Calu3 (cell line): ENCODE results near the gene SCP2D1. TPM values are rescaled to one million over a fixed set of nuclear protein-coding genes. Genes with fewer than 3 reads are reported as not detected.

ENCODE experiments used
- BruUV-seq: library from RNA; stranded (reverse); fragments of 400-500 nt; replicated peaks from 2 replicates; lab custom pipeline; 2021; lab: Mats Ljungman, UMichigan
- CTCF ChIA-PET: fragments of 300-600 bp; sonication (Branson Sonifier 250); formaldehyde crosslinking; loops from one replicate; lab custom pipeline; 2022; ENCODE audit warnings: antibody characterized with exemption; lab: Charles Lee
- DNase-seq: peaks from one replicate; pipeline ENCODE4 v3.0.0; 2022
- H3K27ac Mint-ChIP-seq: one replicate; pipeline ENCODE4 v1.8.0; 2022; ENCODE audit warnings: mixed read lengths; ENCODE audit not compliant: unreplicated experiment
- H3K27me3 Mint-ChIP-seq: one replicate; pipeline ENCODE4 v1.8.0; 2022; ENCODE audit warnings: mixed read lengths; ENCODE audit not compliant: unreplicated experiment
- H3K36me3 Mint-ChIP-seq: one replicate; pipeline ENCODE4 v1.8.0; 2022; ENCODE audit warnings: mild to moderate bottlenecking, moderate library complexity, mixed read lengths; ENCODE audit not compliant: insufficient read depth, unreplicated experiment
- H3K4me1 Mint-ChIP-seq: one replicate; pipeline ENCODE4 v1.8.0; 2022; ENCODE audit warnings: mild to moderate bottlenecking, low read depth, mixed read lengths; ENCODE audit not compliant: unreplicated experiment
- H3K4me3 Mint-ChIP-seq: one replicate; pipeline ENCODE4 v1.8.0; 2022; ENCODE audit warnings: mild to moderate bottlenecking, low read depth, moderate library complexity, mixed read lengths; ENCODE audit not compliant: unreplicated experiment
- H3K9me3 Mint-ChIP-seq: one replicate; pipeline ENCODE4 v1.8.0; 2022; ENCODE audit warnings: low read depth, mixed read lengths; ENCODE audit not compliant: unreplicated experiment
- intact Hi-C: fragments of 100-400 bp; cut with micrococcal nuclease; formaldehyde crosslinking; loops from one replicate; pipeline ENCODE4 v1.10.0; 2022; ENCODE audit not compliant: unreplicated experiment
- total RNA-seq: library from RNA; stranded (reverse); gene quantifications from 2 replicates; pipeline ENCODE4 v1.2.3, GENCODE V29; 2022
- TF ChIP-seq, protein P1 (sequence below): fragments of 200-600 bp; IDR thresholded peaks from one replicate; pipeline ENCODE4 v1.8.0; 2022; ENCODE audit warnings: antibody characterized with exemption; ENCODE audit not compliant: unreplicated experiment

Gene SCP2D1
- total RNA-seq, 1 experiment from 2014 or later, result not detected

DNA sequence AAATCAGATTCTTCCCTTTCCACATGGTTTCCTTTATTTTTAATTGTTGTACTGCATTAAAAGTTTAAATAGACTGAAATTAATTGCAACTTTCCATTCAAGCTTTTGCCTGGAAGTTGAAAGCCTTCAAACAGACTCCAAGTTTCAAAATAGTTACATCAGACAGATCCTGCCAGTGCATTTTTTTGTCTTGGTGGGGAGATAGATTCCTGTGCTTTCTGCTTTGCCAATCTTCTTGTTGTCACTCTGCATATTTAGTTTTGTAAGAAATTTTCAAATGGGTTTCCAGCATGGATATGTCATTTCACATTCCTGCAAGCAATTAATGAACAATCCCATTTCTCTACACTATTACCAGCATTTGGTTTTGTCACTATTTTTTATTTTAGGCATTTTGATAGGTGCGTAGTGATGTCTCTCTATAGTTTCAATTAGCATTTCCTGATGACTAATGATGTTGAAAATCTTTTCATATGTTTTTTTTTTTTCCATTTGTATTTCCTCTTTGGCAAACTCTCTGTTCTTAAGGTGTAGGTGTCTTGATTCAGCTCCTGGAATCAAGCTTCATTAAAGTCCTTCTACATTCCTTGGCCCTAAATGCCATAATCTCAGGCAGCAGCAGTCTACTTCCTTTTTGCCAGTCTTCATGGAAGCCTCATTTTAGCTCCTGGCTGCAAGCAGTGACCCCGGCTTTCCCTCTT lies 40.5 kb downstream of the SCP2D1 start:
- Mint-ChIP-seq H3K4me3 (no peak overlapping the region), H3K4me1 (peaks cover 11% of the 10 kb centered on the region), H3K27me3 (no peaks in the 10 kb centered on the region), H3K27ac (no peak overlapping the region), H3K36me3 (no peaks in the 10 kb centered on the region), H3K9me3 (peaks cover 2% of the 10 kb centered on the region)
- no peak for DNase-seq
- intact Hi-C loops, result no loop called here
- TF ChIP-seq, protein P1, sequence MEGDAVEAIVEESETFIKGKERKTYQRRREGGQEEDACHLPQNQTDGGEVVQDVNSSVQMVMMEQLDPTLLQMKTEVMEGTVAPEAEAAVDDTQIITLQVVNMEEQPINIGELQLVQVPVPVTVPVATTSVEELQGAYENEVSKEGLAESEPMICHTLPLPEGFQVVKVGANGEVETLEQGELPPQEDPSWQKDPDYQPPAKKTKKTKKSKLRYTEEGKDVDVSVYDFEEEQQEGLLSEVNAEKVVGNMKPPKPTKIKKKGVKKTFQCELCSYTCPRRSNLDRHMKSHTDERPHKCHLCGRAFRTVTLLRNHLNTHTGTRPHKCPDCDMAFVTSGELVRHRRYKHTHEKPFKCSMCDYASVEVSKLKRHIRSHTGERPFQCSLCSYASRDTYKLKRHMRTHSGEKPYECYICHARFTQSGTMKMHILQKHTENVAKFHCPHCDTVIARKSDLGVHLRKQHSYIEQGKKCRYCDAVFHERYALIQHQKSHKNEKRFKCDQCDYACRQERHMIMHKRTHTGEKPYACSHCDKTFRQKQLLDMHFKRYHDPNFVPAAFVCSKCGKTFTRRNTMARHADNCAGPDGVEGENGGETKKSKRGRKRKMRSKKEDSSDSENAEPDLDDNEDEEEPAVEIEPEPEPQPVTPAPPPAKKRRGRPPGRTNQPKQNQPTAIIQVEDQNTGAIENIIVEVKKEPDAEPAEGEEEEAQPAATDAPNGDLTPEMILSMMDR, result no peak
- BruUV-seq, result no TSS peak
- CTCF ChIA-PET, result no interaction called here

- Mint-ChIP-seq H3K36me3 (no peaks in the 10 kb centered on the region), H3K4me3 (no peak overlapping the region), H3K9me3 (peaks cover 5% of the 10 kb centered on the region), H3K27me3 (no peaks in the 10 kb centered on the region), H3K4me1 (peaks cover 13% of the 10 kb centered on the region), H3K27ac (no peak overlapping the region)
- DNase-seq, result no peak
- TF ChIP-seq, protein P1, result no peak
- CTCF ChIA-PET, result no interaction called here
- intact Hi-C loops, result no loop called here
- BruUV-seq, result no TSS peak
Observed at GRCh38 chr20:18855882-18856281, 42.3 kb downstream of the SCP2D1 start.

DNA sequence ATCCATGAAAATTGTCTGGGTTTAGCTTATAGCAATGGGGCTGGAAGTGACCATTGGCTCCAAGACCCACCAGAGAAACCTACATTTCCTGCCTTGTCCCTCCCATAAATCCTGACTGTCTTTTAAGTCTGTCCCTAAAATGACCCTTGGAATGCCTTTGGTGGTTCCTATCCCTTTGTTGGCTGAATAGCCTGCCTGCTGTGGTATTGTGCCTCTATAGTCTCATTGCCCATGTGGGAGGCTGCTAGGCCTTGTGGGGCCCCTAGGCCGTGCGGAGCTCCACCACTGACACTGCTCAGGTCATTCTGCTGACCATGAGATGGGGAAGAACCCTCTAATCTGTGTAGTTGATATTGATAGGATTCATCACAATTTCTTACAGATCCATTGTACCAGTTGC lies 43.3 kb downstream of the SCP2D1 start:
- CTCF ChIA-PET, result no interaction called here
- intact Hi-C loops, result no loop called here
- Mint-ChIP-seq H3K27ac (no peak overlapping the region), H3K4me1 (peaks cover 13% of the 10 kb centered on the region), H3K9me3 (peaks cover 5% of the 10 kb centered on the region), H3K4me3 (no peak overlapping the region), H3K36me3 (no peaks in the 10 kb centered on the region), H3K27me3 (no peaks in the 10 kb centered on the region)
- TF ChIP-seq, protein P1, result no peak
- no TSS peak for BruUV-seq
- DNase-seq, result no peak

GRCh38 chr20:18857640-18858039 lies 44.1 kb downstream of the SCP2D1 start:
- Mint-ChIP-seq H3K27me3 (no peaks in the 10 kb centered on the region), H3K36me3 (no peaks in the 10 kb centered on the region), H3K9me3 (peaks cover 5% of the 10 kb centered on the region), H3K27ac (no peak overlapping the region), H3K4me3 (no peak overlapping the region), H3K4me1 (peaks cover 13% of the 10 kb centered on the region)
- no TSS peak for BruUV-seq
- intact Hi-C loops, result no loop called here
- TF ChIP-seq, protein P1, result no peak
- CTCF ChIA-PET, result no interaction called here
- no peak for DNase-seq
